Hepatocyte (in vitro differentiated cells): ENCODE results near the gene YBX2. TPM values are rescaled to one million over a fixed set of nuclear protein-coding genes. Genes with fewer than 3 reads are reported as not detected.
A peak's percentile ranks its signal among the peaks of the same experiment; 100 is the strongest.

Source experiments
- DNase-seq: peaks from one replicate; pipeline ENCODE4 v3.0.0-alpha.2; 2016; ENCODE audit warnings: low spot score
- H2AFZ ChIP-seq: fragments of 200-600 bp; sonication (generic); 2 replicates; pipeline ENCODE4 v1.6.0; 2016; ENCODE audit warnings: antibody characterized with exemption, mild to moderate bottlenecking
- H3K27ac ChIP-seq: fragments of 200-600 bp; sonication (generic); 2 replicates; pipeline ENCODE4 v1.5.1; 2016; ENCODE audit warnings: mild to moderate bottlenecking
- H3K27me3 ChIP-seq: fragments of 200-600 bp; sonication (generic); 2 replicates; pipeline ENCODE4 v1.6.1; 2016
- H3K36me3 ChIP-seq: fragments of 200-600 bp; sonication (generic); replicated peaks from 2 replicates; pipeline ENCODE4 v1.5.1; 2016; ENCODE audit warnings: low read depth; ENCODE audit not compliant: insufficient read depth
- H3K4me1 ChIP-seq: fragments of 200-600 bp; sonication (generic); 2 replicates; pipeline ENCODE4 v1.5.1; 2016; ENCODE audit warnings: mild to moderate bottlenecking, moderate library complexity; ENCODE audit not compliant: insufficient read depth
- H3K4me2 ChIP-seq: fragments of 200-600 bp; sonication (generic); 2 replicates; pipeline ENCODE4 v1.6.0; 2016
- H3K4me3 ChIP-seq: fragments of 200-600 bp; sonication (generic); 2 replicates; pipeline ENCODE4 v1.5.1; 2016; ENCODE audit warnings: mild to moderate bottlenecking
- H3K79me2 ChIP-seq: fragments of 200-600 bp; sonication (generic); 2 replicates; pipeline ENCODE4 v1.6.0; 2017; ENCODE audit warnings: mild to moderate bottlenecking
- H3K9me2 ChIP-seq: fragments of 200-600 bp; sonication (generic); replicated peaks from 2 replicates; pipeline ENCODE4 v1.6.0; 2017; ENCODE audit warnings: mild to moderate bottlenecking; ENCODE audit not compliant: insufficient read depth
- H3K9me3 ChIP-seq: fragments of 200-600 bp; sonication (generic); 2 replicates; pipeline ENCODE4 v1.5.1; 2016; ENCODE audit warnings: low read depth, mild to moderate bottlenecking
- H4K20me1 ChIP-seq: fragments of 200-600 bp; sonication (generic); 2 replicates; pipeline ENCODE4 v1.6.0; 2016; ENCODE audit warnings: mild to moderate bottlenecking; ENCODE audit not compliant: insufficient read depth, poor library complexity, severe bottlenecking
- EZH2 ChIP-seq: fragments of 200-600 bp; sonication (generic); IDR thresholded peaks from 2 replicates; pipeline ENCODE4 v1.6.1; 2016; ENCODE audit warnings: antibody characterized with exemption, mild to moderate bottlenecking, borderline replicate concordance
- EZH2phosphoT487 ChIP-seq: fragments of 200-600 bp; sonication (generic); IDR thresholded peaks from one replicate; pipeline ENCODE4 v1.6.1; 2018; ENCODE audit warnings: antibody characterized with exemption, mild to moderate bottlenecking, low read depth, moderate library complexity; ENCODE audit not compliant: unreplicated experiment, severe bottlenecking
- WGBS: methylation state at CpG from one replicate; pipeline ENCODE4 v1.1.6; 2016; ENCODE audit warnings: low lambda C conversion rate; ENCODE audit errors: missing lambda C conversion rate; 5-methylcytosine and 5-hydroxymethylcytosine counted together
- polyA plus RNA-seq: library from polyadenylated mRNA; unstranded; fragments of >200 nt; fragmentation: Nextera tagmentation; extraction: Ambion mirVana; gene quantifications from 2 replicates; pipeline ENCODE4 v1.2.1, GENCODE V29; 2016
- total RNA-seq: library from RNA; depleted of rRNA; stranded (reverse); fragments of >200 nt; gene quantifications from 2 replicates; pipeline ENCODE4 v1.2.3, GENCODE V29; 2014
- TF ChIP-seq, protein P1 (sequence below): fragments of 200-600 bp; sonication (generic); IDR thresholded peaks from 2 replicates; pipeline ENCODE4 v1.5.1; 2016; ENCODE audit warnings: antibody characterized with exemption, mild to moderate bottlenecking; ENCODE audit not compliant: poor library complexity

YBX2 gene
- total and polyA plus RNA-seq, 2 experiments from 2014 or later = 1.3 to 1.7 TPM

DNA sequence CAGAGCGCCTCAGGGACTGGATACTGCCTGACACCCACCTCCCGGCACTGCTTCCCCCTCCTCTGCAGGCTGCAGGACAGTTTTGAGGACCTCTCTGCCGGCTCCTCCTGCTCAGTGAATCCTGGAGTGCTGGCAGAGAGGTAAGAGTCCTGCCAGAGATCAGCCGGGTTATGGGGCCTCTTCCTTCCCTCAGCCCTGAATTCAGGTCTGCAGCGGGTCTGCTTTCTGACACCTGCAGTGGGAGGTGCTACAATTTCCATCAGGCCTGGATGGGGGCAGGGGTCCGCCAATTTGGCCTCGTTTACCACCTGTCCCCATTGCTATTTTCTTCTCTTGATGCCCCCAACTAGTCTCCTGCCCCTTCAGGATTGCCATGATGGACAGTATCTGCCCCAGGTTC lies 37.7 kb upstream of the YBX2 start:
- Histone ChIP-seq H3K27ac (no peak overlapping the region), H3K4me3 (no peak overlapping the region), H3K79me2 (peaks cover 17% of the 10 kb centered on the region), H4K20me1 (no peaks in the 10 kb centered on the region), H3K4me2 (no peak overlapping the region), H3K9me2 (no peaks in the 10 kb centered on the region), H3K9me3 (no peaks in the 10 kb centered on the region), H3K4me1 (peaks cover 10% of the 10 kb centered on the region), H2AFZ (no peak overlapping the region), H3K36me3 (no peaks in the 10 kb centered on the region), H3K27me3 (no peaks in the 10 kb centered on the region)
- 83% methylated on average over 7 of the region's 7 CpGs for WGBS
- TF ChIP-seq EZH2 = no peak
- TF ChIP-seq, protein P1, sequence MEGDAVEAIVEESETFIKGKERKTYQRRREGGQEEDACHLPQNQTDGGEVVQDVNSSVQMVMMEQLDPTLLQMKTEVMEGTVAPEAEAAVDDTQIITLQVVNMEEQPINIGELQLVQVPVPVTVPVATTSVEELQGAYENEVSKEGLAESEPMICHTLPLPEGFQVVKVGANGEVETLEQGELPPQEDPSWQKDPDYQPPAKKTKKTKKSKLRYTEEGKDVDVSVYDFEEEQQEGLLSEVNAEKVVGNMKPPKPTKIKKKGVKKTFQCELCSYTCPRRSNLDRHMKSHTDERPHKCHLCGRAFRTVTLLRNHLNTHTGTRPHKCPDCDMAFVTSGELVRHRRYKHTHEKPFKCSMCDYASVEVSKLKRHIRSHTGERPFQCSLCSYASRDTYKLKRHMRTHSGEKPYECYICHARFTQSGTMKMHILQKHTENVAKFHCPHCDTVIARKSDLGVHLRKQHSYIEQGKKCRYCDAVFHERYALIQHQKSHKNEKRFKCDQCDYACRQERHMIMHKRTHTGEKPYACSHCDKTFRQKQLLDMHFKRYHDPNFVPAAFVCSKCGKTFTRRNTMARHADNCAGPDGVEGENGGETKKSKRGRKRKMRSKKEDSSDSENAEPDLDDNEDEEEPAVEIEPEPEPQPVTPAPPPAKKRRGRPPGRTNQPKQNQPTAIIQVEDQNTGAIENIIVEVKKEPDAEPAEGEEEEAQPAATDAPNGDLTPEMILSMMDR = no peak
- TF ChIP-seq EZH2phosphoT487 = no peak
- DNase-seq = no peak

DNA sequence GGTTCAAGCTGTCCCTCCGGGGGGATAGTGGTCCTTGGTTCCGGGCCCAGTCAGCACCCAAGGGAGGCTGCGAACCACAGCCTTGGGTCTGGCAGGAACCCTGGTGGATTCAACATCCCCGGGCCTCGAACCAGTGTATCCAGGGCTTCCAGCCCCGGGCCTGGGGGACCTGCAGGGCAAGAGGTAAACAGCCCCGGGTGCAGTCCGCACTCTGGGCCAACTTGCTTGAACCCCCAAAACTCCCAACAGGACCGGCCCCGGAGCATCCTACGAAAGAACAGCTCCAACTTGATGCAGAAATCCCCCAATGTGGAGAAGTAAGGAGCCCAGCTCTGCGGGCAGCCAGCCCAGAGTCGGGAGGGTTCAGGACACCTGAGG lies 36.2 kb upstream of the YBX2 start:
- Histone ChIP-seq H4K20me1 (no peaks in the 10 kb centered on the region), H2AFZ (peak overlapping the region; percentile 54), H3K27me3 (no peaks in the 10 kb centered on the region), H3K79me2 (peaks cover 17% of the 10 kb centered on the region), H3K9me2 (no peaks in the 10 kb centered on the region), H3K9me3 (no peaks in the 10 kb centered on the region), H3K4me1 (peaks cover 10% of the 10 kb centered on the region), H3K4me2 (peak overlapping the region; percentile 84), H3K4me3 (peak overlapping the region; percentile 48), H3K36me3 (no peaks in the 10 kb centered on the region), H3K27ac (peak overlapping the region; percentile 92)
- 90% methylated on average over 13 of the region's 13 CpGs for WGBS
- no peak for DNase-seq
- TF ChIP-seq, protein P1 = no peak
- TF ChIP-seq EZH2 (no peak), EZH2phosphoT487 (no peak)

DNA sequence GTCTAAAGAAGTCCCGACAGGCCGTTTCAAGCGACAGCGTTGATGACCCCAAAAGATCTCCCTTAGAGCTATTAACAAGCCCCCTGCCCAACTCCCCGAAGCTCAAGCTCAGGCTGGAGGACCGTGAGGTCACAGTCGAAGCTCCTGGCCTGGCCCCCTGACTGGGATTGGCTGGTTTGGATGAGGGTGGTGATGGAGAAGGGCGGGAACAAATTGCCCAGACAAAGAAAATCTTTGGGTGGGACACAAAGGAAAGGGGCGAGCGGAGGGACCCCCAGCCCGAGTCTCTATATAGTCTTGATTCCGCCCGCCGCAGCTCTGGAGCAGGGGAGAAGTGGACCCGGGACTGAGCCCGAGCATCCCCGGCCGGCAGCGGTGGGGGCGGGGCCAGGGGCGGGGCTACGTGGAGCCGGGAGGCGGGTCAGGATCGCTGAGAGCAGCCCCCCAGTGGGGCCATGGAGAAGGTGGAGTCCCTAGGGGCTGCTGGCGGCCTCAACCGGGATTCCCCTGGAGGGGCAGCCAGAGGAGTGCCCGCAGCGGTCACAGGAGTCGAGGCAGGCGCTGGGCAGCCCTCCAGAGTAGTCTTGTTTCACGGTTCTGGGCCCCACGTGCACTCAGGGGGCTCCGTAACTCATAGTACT lies 35.7 kb upstream of the YBX2 start:
- H3K27ac ChIP-seq = peak overlapping the region; percentile 92
- peak overlapping the region; percentile 54 for H2AFZ ChIP-seq
- no peak for TF ChIP-seq EZH2
- TF ChIP-seq EZH2phosphoT487 = no peak
- TF ChIP-seq, protein P1 = no peak
- no peaks in the 10 kb centered on the region for H3K9me2 ChIP-seq
- peak overlapping the region; percentile 48 for H3K4me3 ChIP-seq
- H3K79me2 ChIP-seq = peaks cover 17% of the 10 kb centered on the region
- peaks cover 10% of the 10 kb centered on the region for H3K4me1 ChIP-seq
- no peaks in the 10 kb centered on the region for H3K9me3 ChIP-seq
- no peaks in the 10 kb centered on the region for H4K20me1 ChIP-seq
- peak overlapping the region; percentile 84 for H3K4me2 ChIP-seq
- DNase-seq = peak; percentile 83
- H3K36me3 ChIP-seq = no peaks in the 10 kb centered on the region
- H3K27me3 ChIP-seq = no peaks in the 10 kb centered on the region
- WGBS = 5% methylated on average over 22 of the region's 34 CpGs
